GM12872 (cell line): ENCODE results near the gene CD300LB.

Source experiments
- CTCF ChIP-seq: IDR thresholded peaks from 3 replicates; pipeline ENCODE4 v1.5.1; 2011; ENCODE audit warnings: low read depth, mild to moderate bottlenecking, low read length, moderate library complexity; ENCODE audit not compliant: insufficient read depth

The CD300LB gene

GRCh38 chr17:74558882-74559519 is 27.7 kb upstream of the CD300LB start:
- no peak for TF ChIP-seq CTCF

DNA sequence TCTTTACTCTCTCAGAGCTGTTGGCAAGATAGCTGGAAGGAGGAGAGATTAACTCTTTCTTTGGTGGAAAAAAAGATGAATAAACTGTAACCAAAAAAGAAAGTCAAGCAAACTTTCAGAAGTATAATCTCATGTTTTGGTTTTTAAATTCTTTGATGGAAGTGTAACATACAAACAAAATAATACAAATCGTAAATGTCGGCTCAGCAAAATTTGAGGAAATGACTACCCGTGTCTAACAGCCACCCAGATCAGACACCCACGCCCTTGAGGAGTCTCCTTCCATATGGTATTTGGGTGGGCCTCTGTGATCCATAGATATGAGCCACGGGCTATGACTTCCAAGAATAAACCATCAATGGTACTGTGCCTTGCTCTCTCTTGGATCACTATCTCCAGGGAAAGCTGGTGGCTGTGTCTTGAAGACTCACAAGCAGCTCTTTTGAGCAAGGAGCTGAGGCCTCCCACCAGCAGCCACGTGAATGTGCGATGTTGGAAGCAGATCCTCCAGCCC is 24.2 kb upstream of the CD300LB start:
- TF ChIP-seq CTCF = no peak

DNA sequence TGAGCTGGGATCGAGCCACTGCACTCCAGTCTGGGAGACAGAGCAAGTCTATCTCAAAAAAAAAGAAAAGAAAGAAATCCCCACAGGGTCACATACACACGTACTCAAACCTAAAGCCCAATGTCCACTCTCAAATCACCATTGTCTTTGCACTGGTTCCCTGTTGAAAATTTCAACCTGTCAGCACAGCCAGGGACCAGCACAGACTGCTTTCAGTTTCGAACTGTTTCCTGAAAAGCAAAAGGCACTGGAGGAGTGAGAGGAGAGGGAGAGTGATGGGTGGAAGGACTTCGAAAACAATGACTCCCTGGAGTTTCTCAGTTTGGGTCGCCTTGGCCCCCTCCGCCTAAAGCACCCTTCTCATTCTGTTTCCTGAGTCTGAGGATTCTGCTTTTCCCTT is 23.6 kb upstream of the CD300LB start:
- TF ChIP-seq CTCF = no peak

GRCh38 chr17:74552037-74552436 is 20.8 kb upstream of the CD300LB start:
- no peak for TF ChIP-seq CTCF

GRCh38 chr17:74550602-74551001 is 19.3 kb upstream of the CD300LB start:
- no peak for TF ChIP-seq CTCF

- no peak for TF ChIP-seq CTCF
Measured at GRCh38 chr17:74549343-74549742, 18.1 kb upstream of the CD300LB start.

- TF ChIP-seq CTCF = no peak
Measured at GRCh38 chr17:74547736-74548135, 16.5 kb upstream of the CD300LB start.
